T47D (cell line): ENCODE results near the gene IDE.
"Not testable (repeated sequence)": the region's sequence is repeated elsewhere in the genome, so short reads cannot be mapped to it uniquely, and the experiment has no call there.

Experiments
- DNase-seq, 2 experiments: peaks; one replicate each; pipeline versions ENCODE4 v3.0.0 to v3.0.0-alpha.2; 2011 to 2012; ENCODE audit warnings: low read depth in 1 of 2, low spot score in 1 of 2
- JUND ChIP-seq: IDR thresholded peaks from 2 replicates; pipeline ENCODE4 v1.6.1; 2012; ENCODE audit warnings: low read depth
- in situ Hi-C: cut with HindIII; loops from 2 replicates; pipeline ENCODE4 v1.10.0; 2016; ENCODE audit warnings: low sequenced_read_pairs, low pct_unique_long_range_greater_than_20kb

Gene IDE

GRCh38 chr10:92418221-92418620, 155.7 kb downstream of the IDE start:
- in situ Hi-C loops: no loop called here
- DNase-seq: no peak
- no peak for TF ChIP-seq JUND

GRCh38 chr10:92413519-92413918, 160.4 kb downstream of the IDE start:
- TF ChIP-seq JUND: no peak
- in situ Hi-C loops: no loop called here
- DNase-seq: no peak

GRCh38 chr10:92413011-92413410, 160.9 kb downstream of the IDE start:
- DNase-seq: no peak
- in situ Hi-C loops: no loop called here
- no peak for TF ChIP-seq JUND

- DNase-seq: no peak
- in situ Hi-C loops: no loop called here
Observed at GRCh38 chr10:92411406-92411805, 162.5 kb downstream of the IDE start.

GRCh38 chr10:92410501-92410900, 163.4 kb downstream of the IDE start:
- DNase-seq: no peak
- no peak for TF ChIP-seq JUND
- in situ Hi-C loops: no loop called here

More at GRCh38 chr10:92411406-92411805, 162.5 kb downstream of the IDE start:
- TF ChIP-seq JUND: no peak

GRCh38 chr10:92408017-92408361, 165.9 kb downstream of the IDE start:
- in situ Hi-C loops: no loop called here
- no peak for TF ChIP-seq JUND
- DNase-seq: no peak

GRCh38 chr10:92407305-92408016, 166.4 kb downstream of the IDE start:
- in situ Hi-C loops: no loop called here
- no peak for TF ChIP-seq JUND
- no peak for DNase-seq

GRCh38 chr10:92405419-92405924, 168.4 kb downstream of the IDE start:
- no peak for DNase-seq
- in situ Hi-C loops: no loop called here

GRCh38 chr10:92404612-92405418, 169.1 kb downstream of the IDE start:
- no peak for TF ChIP-seq JUND
- in situ Hi-C loops: no loop called here
- DNase-seq: no peak

More at GRCh38 chr10:92405419-92405924, 168.4 kb downstream of the IDE start:
- no peak for TF ChIP-seq JUND

- DNase-seq, in situ Hi-C loops: not testable (repeated sequence)
Observed at GRCh38 chr10:92402234-92402633, 171.7 kb downstream of the IDE start.
